Measurements from ENCODE around the gene RET.

DNA sequence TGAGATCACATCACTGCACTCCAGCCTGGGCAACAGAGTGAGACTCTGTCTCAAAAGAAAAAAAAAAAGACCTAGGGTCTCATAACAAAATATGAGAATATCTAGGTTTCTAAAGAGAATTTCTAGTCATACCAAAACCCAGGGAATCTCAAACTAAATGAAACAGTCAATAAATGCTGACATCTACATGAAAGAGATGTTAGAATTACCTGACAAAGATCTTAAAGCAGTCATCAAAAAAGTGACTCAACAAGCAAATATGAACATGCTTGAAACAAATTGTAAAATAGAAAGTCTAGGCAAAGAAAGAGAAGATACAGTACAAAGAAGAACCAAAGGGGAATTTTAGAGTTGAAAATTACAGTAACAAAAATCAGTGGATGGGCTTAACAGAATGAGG lies 26.9 kb upstream of the RET start:
- TF ChIP-seq, protein P1, sequence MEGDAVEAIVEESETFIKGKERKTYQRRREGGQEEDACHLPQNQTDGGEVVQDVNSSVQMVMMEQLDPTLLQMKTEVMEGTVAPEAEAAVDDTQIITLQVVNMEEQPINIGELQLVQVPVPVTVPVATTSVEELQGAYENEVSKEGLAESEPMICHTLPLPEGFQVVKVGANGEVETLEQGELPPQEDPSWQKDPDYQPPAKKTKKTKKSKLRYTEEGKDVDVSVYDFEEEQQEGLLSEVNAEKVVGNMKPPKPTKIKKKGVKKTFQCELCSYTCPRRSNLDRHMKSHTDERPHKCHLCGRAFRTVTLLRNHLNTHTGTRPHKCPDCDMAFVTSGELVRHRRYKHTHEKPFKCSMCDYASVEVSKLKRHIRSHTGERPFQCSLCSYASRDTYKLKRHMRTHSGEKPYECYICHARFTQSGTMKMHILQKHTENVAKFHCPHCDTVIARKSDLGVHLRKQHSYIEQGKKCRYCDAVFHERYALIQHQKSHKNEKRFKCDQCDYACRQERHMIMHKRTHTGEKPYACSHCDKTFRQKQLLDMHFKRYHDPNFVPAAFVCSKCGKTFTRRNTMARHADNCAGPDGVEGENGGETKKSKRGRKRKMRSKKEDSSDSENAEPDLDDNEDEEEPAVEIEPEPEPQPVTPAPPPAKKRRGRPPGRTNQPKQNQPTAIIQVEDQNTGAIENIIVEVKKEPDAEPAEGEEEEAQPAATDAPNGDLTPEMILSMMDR (IDR thresholded peaks at IDR 0.05): no peak
- TF ChIP-seq, protein P2, sequence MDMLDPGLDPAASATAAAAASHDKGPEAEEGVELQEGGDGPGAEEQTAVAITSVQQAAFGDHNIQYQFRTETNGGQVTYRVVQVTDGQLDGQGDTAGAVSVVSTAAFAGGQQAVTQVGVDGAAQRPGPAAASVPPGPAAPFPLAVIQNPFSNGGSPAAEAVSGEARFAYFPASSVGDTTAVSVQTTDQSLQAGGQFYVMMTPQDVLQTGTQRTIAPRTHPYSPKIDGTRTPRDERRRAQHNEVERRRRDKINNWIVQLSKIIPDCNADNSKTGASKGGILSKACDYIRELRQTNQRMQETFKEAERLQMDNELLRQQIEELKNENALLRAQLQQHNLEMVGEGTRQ (CRISPR knock-in tag; IDR thresholded peaks at IDR 0.05): no peak
- TF ChIP-seq, protein P3, sequence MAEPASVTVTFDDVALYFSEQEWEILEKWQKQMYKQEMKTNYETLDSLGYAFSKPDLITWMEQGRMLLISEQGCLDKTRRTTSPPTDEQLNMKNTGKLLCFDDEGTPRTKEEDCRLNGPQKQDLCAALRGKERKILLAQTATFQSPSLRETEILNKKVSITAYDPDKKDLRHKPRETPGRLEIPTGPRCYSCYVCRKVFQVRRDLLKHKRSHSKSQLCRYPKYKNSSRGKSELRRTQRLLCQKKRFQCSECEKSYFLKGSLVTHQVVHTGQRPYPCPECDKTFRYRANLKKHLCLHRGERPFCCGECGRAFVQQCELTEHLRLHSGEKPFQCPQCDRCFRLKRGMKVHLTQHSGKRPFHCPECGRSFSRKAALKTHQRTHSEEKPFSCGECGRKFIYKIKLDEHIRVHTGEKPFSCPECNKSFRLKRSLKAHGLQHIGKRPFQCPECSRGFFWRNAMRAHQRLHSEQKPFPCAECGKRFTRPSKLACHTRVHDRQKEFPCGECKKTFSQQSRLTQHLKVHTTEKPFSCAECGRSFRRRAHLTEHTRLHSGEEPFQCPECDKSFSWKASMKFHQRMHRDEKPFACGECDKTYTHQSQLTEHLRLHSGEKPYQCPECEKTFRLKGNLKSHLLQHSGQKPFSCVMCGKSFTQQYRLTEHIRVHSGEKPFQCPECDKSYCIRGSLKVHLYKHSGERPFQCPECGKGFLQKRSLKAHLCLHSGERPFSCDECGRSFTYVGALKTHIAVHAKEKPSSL (CRISPR knock-in tag; conservative IDR thresholded peaks at IDR 0.05): no peak
- TF ChIP-seq ETV6 (CRISPR knock-in tag; IDR thresholded peaks at IDR 0.05) (no peak), ZNF138 (CRISPR knock-in tag; conservative IDR thresholded peaks at IDR 0.05) (no peak), CBFB (CRISPR knock-in tag; IDR thresholded peaks at IDR 0.05; ENCODE audit: low read depth) (no peak), TEAD4 (CRISPR knock-in tag; IDR thresholded peaks at IDR 0.05) (no peak), TEAD1 (CRISPR knock-in tag; IDR thresholded peaks at IDR 0.05) (no peak), FOXK1 (CRISPR knock-in tag; IDR thresholded peaks at IDR 0.05) (no peak)
- TF ChIP-seq, protein P4, sequence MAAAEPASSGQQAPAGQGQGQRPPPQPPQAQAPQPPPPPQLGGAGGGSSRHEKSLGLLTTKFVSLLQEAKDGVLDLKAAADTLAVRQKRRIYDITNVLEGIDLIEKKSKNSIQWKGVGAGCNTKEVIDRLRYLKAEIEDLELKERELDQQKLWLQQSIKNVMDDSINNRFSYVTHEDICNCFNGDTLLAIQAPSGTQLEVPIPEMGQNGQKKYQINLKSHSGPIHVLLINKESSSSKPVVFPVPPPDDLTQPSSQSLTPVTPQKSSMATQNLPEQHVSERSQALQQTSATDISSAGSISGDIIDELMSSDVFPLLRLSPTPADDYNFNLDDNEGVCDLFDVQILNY (CRISPR knock-in tag; IDR thresholded peaks at IDR 0.05): no peak
- TF ChIP-seq, protein P5, sequence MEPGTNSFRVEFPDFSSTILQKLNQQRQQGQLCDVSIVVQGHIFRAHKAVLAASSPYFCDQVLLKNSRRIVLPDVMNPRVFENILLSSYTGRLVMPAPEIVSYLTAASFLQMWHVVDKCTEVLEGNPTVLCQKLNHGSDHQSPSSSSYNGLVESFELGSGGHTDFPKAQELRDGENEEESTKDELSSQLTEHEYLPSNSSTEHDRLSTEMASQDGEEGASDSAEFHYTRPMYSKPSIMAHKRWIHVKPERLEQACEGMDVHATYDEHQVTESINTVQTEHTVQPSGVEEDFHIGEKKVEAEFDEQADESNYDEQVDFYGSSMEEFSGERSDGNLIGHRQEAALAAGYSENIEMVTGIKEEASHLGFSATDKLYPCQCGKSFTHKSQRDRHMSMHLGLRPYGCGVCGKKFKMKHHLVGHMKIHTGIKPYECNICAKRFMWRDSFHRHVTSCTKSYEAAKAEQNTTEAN (CRISPR knock-in tag; IDR thresholded peaks at IDR 0.05): no peak
- TF ChIP-seq, protein P6, sequence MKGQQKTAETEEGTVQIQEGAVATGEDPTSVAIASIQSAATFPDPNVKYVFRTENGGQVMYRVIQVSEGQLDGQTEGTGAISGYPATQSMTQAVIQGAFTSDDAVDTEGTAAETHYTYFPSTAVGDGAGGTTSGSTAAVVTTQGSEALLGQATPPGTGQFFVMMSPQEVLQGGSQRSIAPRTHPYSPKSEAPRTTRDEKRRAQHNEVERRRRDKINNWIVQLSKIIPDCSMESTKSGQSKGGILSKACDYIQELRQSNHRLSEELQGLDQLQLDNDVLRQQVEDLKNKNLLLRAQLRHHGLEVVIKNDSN (CRISPR knock-in tag; IDR thresholded peaks at IDR 0.05): no peak
